T-helper 2 cell (primary cell): ENCODE data around the gene CPAMD8.
"Not testable (repeated sequence)": the region's sequence is repeated elsewhere in the genome, so short reads cannot be mapped to it uniquely, and the experiment has no call there.

Experiments
- DNase-seq, 5 experiments: peaks; one replicate each; pipeline versions ENCODE4 v3.0.0 to v3.0.0-alpha.2; 2012 to 2022

The CPAMD8 gene

GRCh38 chr19:16945762-16946465 is 80.7 kb downstream of the CPAMD8 start:
- no peak for DNase-seq

GRCh38 chr19:16945364-16945714 is 81.3 kb downstream of the CPAMD8 start:
- DNase-seq = no peak

- no peak for DNase-seq
Measured at GRCh38 chr19:16944626-16945363, 81.8 kb downstream of the CPAMD8 start.

GRCh38 chr19:16943942-16944625 is 82.5 kb downstream of the CPAMD8 start:
- no peak for DNase-seq

- DNase-seq = not testable (repeated sequence)
Measured at GRCh38 chr19:16943090-16943489, 83.5 kb downstream of the CPAMD8 start.

GRCh38 chr19:16942583-16942982 is 84.0 kb downstream of the CPAMD8 start:
- no peak for DNase-seq

- no peak for DNase-seq
Measured at GRCh38 chr19:16940626-16941025, 86.0 kb downstream of the CPAMD8 start.

- DNase-seq = not testable (repeated sequence)
Measured at GRCh38 chr19:16940063-16940462, 86.5 kb downstream of the CPAMD8 start.

- no peak for DNase-seq
Measured at GRCh38 chr19:16938211-16938610, 88.4 kb downstream of the CPAMD8 start.

GRCh38 chr19:16937796-16938195 is 88.8 kb downstream of the CPAMD8 start:
- not testable (repeated sequence) for DNase-seq

GRCh38 chr19:16936901-16937300 is 89.7 kb downstream of the CPAMD8 start:
- no peak for DNase-seq

- no peak for DNase-seq
Measured at GRCh38 chr19:16934489-16934888, 92.1 kb downstream of the CPAMD8 start.

- no peak for DNase-seq
Measured at GRCh38 chr19:16931306-16931705, 95.3 kb downstream of the CPAMD8 start.

GRCh38 chr19:16930753-16931152 is 95.9 kb downstream of the CPAMD8 start:
- no peak for DNase-seq

- no peak for DNase-seq
Measured at GRCh38 chr19:16928916-16929315, 97.7 kb downstream of the CPAMD8 start.

- DNase-seq = no peak
Measured at GRCh38 chr19:16928351-16928750, 98.3 kb downstream of the CPAMD8 start.

GRCh38 chr19:16927883-16928282 is 98.7 kb downstream of the CPAMD8 start:
- no peak for DNase-seq

GRCh38 chr19:16922949-16923348 is 103.7 kb downstream of the CPAMD8 start:
- DNase-seq = no peak

GRCh38 chr19:16922592-16922934 is 104.0 kb downstream of the CPAMD8 start:
- DNase-seq = no peak

- no peak for DNase-seq
Measured at GRCh38 chr19:16921766-16922591, 104.6 kb downstream of the CPAMD8 start.

- no peak for DNase-seq
Measured at GRCh38 chr19:16920816-16921529, 105.6 kb downstream of the CPAMD8 start.

- no peak for DNase-seq
Measured at GRCh38 chr19:16919496-16919895, 107.1 kb downstream of the CPAMD8 start.
